DOHH2 (cell line): Measurements from ENCODE around the gene LAGE3.

Experiments
- H3F3A ChIP-seq: fragments of 200-600 bp; sonication (generic), shearing (Covaris generic); 2 replicates; pipeline ENCODE4 v1.6.0; 2016; ENCODE audit warnings: antibody characterized with exemption, mild to moderate bottlenecking; ENCODE audit not compliant: control insufficient read depth, insufficient read depth
- H3K27ac ChIP-seq: fragments of 200-600 bp; sonication (generic); 2 replicates; pipeline ENCODE4 v1.5.1; 2014; ENCODE audit warnings: low read depth, mild to moderate bottlenecking, low read length, moderate library complexity
- H3K27me3 ChIP-seq: fragments of 200-600 bp; sonication (generic); 2 replicates; pipeline ENCODE4 v1.6.1; 2014; ENCODE audit warnings: mild to moderate bottlenecking, low read length, mixed read lengths; ENCODE audit not compliant: control insufficient read depth
- H3K36me3 ChIP-seq: fragments of 200-600 bp; sonication (generic); 2 replicates; pipeline ENCODE4 v1.6.1; 2014; ENCODE audit warnings: mild to moderate bottlenecking, low read length, moderate library complexity, mixed read lengths; ENCODE audit not compliant: control insufficient read depth
- H3K4me1 ChIP-seq: fragments of 200-600 bp; sonication (generic); 2 replicates; pipeline ENCODE4 v1.6.1; 2014; ENCODE audit warnings: mild to moderate bottlenecking, low read length, mixed read lengths; ENCODE audit not compliant: control insufficient read depth
- H3K4me2 ChIP-seq: fragments of 200-600 bp; sonication (generic); 2 replicates; pipeline ENCODE4 v1.6.0; 2014; ENCODE audit warnings: mild to moderate bottlenecking, low read length, moderate library complexity
- H3K4me3 ChIP-seq: fragments of 200-600 bp; sonication (generic); 2 replicates; pipeline ENCODE4 v1.5.1; 2014; ENCODE audit warnings: mild to moderate bottlenecking, low read length, mixed read lengths
- H3K79me2 ChIP-seq: fragments of 200-600 bp; sonication (generic); 2 replicates; pipeline ENCODE4 v1.6.1; 2014; ENCODE audit warnings: mild to moderate bottlenecking, low read length, mixed read lengths; ENCODE audit not compliant: control insufficient read depth
- H3K9me2 ChIP-seq: fragments of 200-600 bp; sonication (generic); replicated peaks from 2 replicates; pipeline ENCODE4 v1.6.1; 2014; ENCODE audit warnings: mild to moderate bottlenecking, low read length, mixed read lengths; ENCODE audit not compliant: control insufficient read depth
- H3K9me3 ChIP-seq: fragments of 200-600 bp; sonication (generic); 2 replicates; pipeline ENCODE4 v1.6.1; 2014; ENCODE audit warnings: antibody characterized with exemption, low read length, mixed read lengths; ENCODE audit not compliant: control insufficient read depth, insufficient read depth
- H4K20me1 ChIP-seq: fragments of 200-600 bp; sonication (generic); 2 replicates; pipeline ENCODE4 v1.6.0; 2014; ENCODE audit warnings: low read depth, mild to moderate bottlenecking, antibody characterized with exemption, low read length, moderate library complexity; ENCODE audit not compliant: control insufficient read depth, insufficient read depth
- CTCF ChIP-seq: fragments of 200-600 bp; sonication (generic); IDR thresholded peaks from one replicate; pipeline ENCODE4 v1.5.1; 2014; ENCODE audit warnings: antibody characterized with exemption, mild to moderate bottlenecking, low read depth, low read length; ENCODE audit not compliant: poor library complexity, severe bottlenecking
- EZH2phosphoT487 ChIP-seq: fragments of 200-600 bp; sonication (generic); IDR thresholded peaks from 2 replicates; pipeline ENCODE4 v1.6.1; 2017; ENCODE audit warnings: borderline replicate concordance, mild to moderate bottlenecking, antibody characterized with exemption, low read length, moderate library complexity, mixed read lengths

The LAGE3 gene

DNA sequence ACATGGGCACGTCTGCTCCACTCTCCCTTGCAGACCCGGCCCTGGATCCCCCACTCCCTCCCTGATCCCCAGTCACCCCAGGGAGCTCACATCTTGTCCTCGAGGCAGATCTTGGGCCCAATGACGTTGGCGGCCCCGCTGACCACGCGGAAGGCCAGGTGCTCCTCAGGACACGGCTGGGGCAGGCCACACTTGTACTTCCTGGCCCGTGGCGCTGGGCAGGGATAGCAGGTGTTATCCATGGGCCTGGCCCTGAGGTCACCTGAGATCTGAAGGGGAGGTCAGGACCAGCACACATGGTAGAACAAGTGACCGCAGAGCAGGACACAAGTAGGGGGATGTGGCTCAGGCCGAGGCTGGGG is 29.3 kb upstream of the LAGE3 start:
- Histone ChIP-seq H3K4me3 (no peak overlapping the region), H3K4me2 (no peak overlapping the region), H3K4me1 (peaks cover 4% of the 10 kb centered on the region; the same call in 1 of the 2 replicates), H3K9me3 (no peaks in the 10 kb centered on the region), H3K79me2 (no peaks in the 10 kb centered on the region), H3F3A (no peaks in the 10 kb centered on the region), H3K27me3 (no peaks in the 10 kb centered on the region), H4K20me1 (no peaks in the 10 kb centered on the region), H3K36me3 (peaks cover 22% of the 10 kb centered on the region; the same call in 1 of the 2 replicates), H3K27ac (no peak overlapping the region), H3K9me2 (no peaks in the 10 kb centered on the region)
- TF ChIP-seq CTCF (no peak), EZH2phosphoT487 (no peak)

DNA sequence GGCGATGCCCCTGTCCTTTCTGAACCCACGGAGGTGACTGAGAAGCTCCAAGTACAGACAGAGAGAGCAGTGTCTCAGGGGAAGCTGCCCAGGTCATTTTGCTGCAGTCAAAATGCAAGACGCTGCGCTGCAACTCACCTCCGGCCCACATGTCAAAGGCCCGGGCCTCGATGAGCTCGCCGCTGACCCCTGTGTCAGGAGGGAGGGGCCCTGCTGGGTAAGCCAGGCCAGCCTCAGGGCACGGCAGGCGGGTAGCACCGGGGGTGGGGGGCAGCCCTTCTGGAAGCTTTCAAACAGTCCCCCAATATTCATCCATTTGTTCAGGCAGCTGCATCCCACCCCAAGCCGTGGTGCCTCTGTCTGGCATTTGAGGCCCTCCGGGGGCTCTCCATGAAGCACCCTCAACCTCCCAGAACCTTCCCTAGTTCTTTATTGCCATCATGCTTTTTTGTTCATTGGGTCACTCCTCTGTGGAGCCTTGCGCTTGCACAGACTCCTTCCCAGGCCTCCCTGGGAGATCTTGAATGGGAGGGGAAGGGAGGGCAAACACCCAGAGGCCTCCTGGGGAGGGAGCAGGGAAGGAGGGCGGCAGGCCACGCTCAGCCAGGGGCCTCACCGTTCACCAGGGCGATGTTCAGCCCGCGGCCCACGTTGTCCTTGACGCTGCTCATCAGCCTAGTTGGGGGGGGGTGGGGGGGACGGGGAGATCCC is 28.7 kb upstream of the LAGE3 start:
- H3K27ac ChIP-seq, result no peak overlapping the region
- no peak overlapping the region for H3K4me2 ChIP-seq
- H3K27me3 ChIP-seq, result no peaks in the 10 kb centered on the region

GRCh38 chrX:154506483-154507332 is 27.6 kb upstream of the LAGE3 start:
- Histone ChIP-seq H3K27me3 (no peaks in the 10 kb centered on the region), H3K79me2 (no peaks in the 10 kb centered on the region), H3F3A (no peaks in the 10 kb centered on the region), H3K9me3 (no peaks in the 10 kb centered on the region), H3K27ac (no peak overlapping the region), H3K4me3 (no peak overlapping the region), H4K20me1 (no peaks in the 10 kb centered on the region), H3K4me2 (no peak overlapping the region), H3K36me3 (peaks cover 18% of the 10 kb centered on the region; the same call in 1 of the 2 replicates), H3K9me2 (no peaks in the 10 kb centered on the region), H3K4me1 (peaks cover 10% of the 10 kb centered on the region)
- no peak for TF ChIP-seq EZH2phosphoT487
- TF ChIP-seq CTCF, result no peak

More for the DNA sequence above, 28.7 kb upstream of the LAGE3 start:
- Histone ChIP-seq H3K9me3 (no peaks in the 10 kb centered on the region), H3K4me3 (no peak overlapping the region), H3K79me2 (no peaks in the 10 kb centered on the region), H4K20me1 (no peaks in the 10 kb centered on the region), H3K4me1 (peaks cover 5% of the 10 kb centered on the region), H3K9me2 (no peaks in the 10 kb centered on the region), H3K36me3 (peaks cover 22% of the 10 kb centered on the region; the same call in 1 of the 2 replicates), H3F3A (no peaks in the 10 kb centered on the region)
- TF ChIP-seq CTCF (no peak), EZH2phosphoT487 (no peak)
